Fibroblast of skin of right quadriceps (primary cell): ENCODE results near the gene ENPP1.

Experiments used
- DNase-seq: peaks from one replicate; pipeline ENCODE4 v3.0.0-alpha.2; 2013

The ENPP1 gene

DNA sequence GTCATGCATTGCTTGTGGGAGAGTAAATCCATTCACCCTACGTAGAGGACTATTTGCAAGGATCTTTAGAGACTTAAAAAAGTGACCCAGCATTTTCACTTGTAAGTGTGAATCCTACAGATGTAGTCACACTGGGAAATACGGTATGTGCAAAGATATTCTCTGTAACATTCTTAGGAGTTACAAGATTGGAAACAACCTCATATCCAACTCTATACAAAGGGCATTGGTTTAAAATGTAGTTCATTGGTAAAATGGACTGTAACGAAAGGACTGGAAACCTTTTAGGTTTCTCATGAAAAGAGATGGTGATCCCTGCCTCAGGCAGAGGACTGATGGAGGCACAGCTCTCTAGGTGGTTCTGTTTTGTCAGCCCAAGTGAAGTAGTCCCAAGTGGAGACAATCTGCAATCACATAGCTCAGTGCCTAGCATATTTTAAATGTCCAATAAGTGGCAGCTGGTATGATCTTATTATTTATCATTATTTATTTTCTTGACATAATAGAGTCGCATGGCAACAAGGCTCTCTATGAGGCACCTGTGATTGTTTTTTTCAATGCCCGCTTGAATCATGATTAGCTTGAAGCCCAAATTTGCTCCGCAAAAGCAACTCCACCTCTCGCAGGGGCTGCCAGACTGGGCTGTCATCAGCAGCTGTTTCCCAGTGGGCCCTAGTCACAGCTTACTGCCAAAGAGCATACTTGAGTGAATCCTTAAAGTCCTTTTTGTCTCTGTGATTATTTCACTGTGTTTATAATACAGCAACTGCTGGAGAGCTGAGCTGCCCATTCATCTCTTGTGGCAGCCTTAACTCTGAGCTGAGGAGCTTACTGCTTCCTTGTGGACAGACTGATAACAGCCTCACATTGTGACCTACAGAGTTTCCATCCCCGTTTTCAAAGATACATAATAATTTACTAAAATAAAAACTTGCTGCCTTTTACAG, 19.8 kb upstream of the ENPP1 start:
- no peak for DNase-seq

DNA sequence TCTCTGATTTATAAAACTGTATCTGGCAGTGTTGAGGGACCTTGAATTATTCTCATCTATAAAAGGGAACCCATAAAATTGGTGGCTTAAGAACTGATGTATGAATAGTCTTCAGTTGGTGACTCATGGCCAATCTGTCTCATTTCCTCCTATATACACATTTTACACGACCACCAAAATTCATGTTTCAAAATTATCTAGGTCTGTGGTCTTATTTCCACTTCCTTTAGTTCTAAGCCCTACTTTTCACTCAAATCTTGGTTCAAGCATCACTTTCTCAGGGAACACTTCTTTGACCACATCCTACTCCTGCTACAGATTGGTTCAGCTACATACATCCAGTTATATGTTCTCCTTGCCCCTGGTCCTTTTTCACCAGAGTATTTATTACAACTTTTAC, 18.6 kb upstream of the ENPP1 start:
- peak; percentile 45 for DNase-seq

DNA sequence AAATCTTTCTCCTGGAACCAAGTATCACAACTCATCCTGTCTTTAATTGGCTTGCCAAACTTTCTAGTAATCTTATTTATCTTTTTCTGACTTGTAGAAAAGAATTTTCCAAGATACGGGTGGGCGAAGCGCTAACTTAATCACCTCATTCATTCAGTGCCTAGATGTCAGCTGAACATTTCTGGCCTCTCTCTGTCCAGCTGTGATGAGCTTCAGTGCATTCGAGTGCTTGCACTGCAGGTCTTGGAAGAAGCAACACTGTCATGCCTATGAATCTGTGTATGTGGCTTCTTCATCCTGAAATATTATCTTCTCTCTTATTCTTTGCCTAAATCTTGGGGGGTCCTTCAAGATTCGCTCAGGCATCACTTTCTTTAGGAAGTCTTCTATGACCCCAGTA, 16.3 kb upstream of the ENPP1 start:
- DNase-seq = no peak

DNA sequence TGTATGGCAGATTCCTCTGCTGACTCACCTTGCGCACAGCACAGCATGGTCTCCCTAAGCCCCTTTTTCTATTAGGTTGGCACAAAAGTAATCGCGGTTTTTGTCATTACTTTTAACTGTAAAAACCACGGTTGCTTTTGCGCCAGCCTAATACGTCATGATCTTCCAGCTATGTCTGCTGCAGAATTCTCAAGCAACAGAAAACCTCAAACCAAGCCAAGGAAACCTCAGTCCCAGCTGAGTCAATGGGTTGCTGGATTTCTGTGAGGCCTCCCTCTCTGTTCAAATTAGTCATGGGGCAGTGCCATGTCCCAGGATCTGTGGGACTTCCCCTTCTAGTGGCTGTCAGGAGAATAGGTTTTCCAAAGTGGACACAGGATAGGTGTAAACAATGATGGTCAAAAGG, 15.7 kb upstream of the ENPP1 start:
- DNase-seq = peak; percentile 52

DNA sequence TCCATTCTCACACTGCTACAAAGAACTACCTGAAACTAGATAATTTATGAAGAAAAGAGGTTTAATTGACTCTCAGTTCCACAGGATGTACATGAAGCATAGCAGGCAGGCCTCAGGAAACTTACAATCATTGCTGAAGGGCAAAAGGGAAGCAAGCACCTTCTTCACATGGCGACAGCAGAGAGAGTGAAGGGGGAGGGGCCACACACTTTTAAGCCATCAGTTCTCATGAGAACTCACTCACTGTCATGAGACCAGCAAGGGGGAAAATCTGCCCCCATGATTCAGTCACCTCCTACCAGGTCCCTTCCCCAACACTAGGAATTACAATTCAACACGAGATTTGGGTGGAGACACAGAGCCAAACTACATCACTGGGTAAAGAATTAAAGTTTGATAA, 12.5 kb upstream of the ENPP1 start:
- no peak for DNase-seq

GRCh38 chr6:131802347-131802746, 5.5 kb upstream of the ENPP1 start:
- no peak for DNase-seq

GRCh38 chr6:131803007-131803769, 4.6 kb upstream of the ENPP1 start:
- no peak for DNase-seq

GRCh38 chr6:131804131-131804530, 3.7 kb upstream of the ENPP1 start:
- DNase-seq = no peak

GRCh38 chr6:131807321-131807643, 538 bp upstream of the ENPP1 start:
- DNase-seq = no peak

DNA sequence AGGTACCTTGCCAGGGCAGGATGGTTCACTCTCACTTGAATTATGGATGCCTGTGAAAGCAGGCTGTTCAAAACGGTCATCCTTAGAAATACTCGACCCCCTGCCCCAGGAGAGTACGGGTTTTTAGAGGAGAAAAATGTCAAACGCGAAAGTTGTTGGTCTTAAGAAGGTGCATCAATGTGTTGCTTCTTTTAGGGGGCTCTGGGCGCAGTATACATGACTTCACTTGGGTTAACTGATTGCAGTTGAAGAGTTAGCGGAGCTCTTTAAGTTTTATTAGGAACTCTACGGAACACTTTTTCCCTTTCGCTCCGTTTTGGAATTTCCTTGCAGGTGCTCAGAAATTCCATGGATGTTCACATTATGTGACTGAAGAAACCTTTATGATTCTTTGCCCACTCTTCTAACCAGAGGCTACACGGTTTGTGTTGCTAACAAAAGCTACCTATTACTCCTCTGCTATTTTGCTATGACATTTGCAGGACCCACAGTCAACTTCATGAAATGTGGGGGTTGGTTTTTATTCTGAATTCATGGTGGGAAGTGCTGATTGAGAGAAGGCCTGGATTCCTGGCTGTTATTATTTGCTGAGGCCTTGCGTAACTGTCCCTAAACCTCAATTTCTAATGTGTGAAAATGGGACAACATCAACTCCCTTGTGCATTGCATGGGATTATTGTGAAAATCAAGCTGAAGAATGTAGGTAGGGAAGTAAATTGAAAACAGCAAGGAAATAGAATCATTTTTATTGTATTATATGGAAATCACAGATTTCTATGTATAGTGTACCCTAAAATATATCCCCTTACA, 845 bp downstream of the ENPP1 start:
- DNase-seq = no peak

DNA sequence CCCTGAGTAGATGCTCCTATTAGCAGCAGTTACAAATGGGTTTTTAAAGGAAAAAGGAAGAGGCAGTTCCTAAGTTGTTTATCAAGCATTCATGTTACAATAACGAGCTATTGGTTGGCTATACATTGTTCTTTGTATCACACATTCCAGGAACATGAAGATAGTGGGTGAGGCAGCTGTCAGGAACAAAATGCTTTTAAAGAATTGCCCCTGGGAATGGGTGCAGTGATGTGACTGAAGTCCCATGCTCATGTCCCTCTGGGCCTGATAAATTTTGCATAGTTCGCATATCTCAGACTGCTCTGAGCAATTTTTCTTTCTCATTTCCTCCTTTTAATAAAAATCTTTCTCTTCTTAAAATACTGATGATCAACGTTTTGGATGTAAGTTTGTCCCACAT, 3.7 kb downstream of the ENPP1 start:
- no peak for DNase-seq

GRCh38 chr6:131813991-131814390, 6.2 kb downstream of the ENPP1 start:
- no peak for DNase-seq

DNA sequence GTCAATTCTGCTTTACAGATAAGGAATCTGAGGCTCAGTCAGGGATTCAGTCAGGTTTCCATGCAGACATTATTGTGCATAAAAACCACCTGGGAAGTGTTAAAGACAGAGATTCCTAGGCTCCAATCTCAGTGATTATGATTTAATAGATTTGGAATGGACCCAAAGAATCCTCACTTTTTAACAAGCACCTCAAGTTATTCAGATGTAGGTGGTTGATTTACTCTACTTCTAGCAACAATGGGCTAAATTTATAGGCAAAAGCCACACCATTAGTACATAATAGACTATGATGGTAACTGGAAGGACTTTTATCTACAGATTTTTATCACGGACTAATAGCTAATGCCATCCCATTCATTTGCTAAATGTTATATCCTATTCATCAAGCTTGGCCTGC, 9.0 kb downstream of the ENPP1 start:
- no peak for DNase-seq

DNA sequence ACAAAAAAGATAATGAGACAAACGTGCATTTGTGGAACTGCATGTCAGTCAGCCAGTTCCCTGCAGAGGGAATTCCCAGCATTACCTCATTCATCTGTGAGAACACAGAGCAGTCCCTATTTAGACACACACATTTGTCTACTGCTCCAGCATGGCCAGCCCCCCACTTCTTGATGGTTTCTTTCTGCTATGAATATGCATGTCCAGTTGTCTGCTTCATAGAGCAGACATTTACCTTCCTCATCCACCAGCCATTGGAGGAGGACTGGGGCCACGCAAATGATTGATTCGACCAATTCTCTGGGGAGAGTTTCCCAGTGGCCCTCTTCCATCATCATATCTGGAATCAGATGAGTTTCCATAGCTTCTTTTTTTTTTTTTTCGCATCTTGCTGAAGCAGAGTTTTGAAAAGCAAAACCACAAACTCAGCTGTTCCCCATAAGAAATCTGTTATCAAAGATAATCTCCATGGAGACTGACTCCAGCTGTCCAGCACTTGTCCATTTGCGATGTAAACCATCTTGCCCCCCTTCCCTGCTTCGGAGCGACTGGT, 11.8 kb downstream of the ENPP1 start:
- DNase-seq = peak; percentile 31

DNA sequence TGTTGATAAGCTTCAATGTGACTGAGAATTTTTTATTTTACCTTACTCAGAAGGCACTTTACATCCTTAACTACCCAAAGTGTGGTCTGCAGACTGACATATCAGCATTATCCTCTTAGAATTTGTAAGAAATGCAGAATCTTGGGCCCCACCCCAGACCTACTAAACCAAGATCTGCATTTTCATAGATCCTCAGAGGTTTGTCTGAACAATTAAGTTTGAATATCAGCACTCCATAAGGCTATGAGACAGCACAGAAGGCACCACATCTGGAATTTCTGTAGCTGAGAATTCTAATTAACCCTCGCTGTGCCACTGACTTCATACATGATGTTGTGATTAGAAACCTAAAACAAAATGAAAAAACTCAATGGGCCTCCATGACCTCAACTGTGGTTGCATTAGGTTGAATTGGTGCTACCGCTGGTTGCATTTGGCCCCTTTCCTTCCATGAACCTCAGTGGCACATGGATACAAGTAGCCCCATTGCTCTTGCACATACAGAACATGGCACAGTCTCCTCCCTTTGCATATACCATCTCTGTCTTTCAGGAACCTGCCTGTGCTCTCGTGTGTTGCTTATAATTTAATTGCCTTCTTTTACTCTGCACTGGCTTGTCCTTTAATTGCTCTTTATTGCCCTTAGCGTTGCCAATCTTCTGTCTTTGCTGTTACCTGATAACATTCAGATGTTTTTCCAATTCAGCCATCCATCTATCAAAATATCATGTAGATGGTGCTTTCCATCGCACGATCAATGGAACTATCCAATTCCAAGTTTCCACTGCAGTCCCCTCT, 13.4 kb downstream of the ENPP1 start:
- no peak for DNase-seq

DNA sequence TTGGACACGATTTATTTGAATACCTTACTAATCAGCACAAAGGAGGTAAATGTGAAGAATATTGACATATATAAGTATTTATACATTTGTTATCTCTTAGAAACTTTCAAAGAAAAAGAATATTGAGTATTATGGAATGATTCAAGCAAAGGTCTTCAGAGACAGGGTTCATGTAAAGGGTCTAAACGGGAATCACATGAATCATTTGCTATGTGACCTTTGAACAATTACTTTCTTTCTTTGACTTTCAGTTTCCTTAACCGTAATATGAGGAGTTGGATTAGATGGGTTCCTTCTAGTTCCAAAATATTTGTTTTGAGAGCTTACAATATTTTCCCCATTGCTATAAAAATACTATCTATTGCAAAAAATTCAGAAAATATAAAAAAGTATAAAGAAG, 14.3 kb downstream of the ENPP1 start:
- DNase-seq = no peak

DNA sequence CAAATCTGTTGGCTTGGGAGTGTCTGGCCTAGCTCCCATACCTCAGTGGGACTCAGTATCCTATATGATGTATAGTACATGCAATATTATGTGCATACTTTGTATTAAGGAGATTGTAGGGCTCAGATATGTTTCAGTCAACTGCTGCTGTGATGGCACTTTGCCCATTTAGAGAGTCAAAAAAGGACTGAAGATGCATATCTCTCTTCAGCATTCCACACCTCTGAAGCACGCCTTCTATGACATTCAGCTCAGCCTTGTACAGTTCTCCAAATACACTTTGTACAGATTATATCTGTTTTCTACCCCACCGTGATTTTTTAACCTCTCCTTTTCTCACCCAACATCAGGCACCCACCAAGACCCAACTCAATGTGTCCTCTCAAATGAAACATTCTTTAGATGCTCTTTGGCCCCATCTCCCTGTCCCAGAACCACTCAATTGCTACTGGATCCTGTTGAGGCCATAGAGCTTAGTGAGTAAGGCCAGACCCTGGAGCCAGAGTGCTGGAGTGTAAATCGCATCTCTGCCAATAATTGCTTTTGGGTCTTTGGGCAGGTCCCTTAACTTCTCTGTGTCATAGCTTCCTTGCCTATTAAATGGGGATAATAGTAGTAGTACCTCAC, 15.6 kb downstream of the ENPP1 start:
- peak; percentile 53 for DNase-seq

DNA sequence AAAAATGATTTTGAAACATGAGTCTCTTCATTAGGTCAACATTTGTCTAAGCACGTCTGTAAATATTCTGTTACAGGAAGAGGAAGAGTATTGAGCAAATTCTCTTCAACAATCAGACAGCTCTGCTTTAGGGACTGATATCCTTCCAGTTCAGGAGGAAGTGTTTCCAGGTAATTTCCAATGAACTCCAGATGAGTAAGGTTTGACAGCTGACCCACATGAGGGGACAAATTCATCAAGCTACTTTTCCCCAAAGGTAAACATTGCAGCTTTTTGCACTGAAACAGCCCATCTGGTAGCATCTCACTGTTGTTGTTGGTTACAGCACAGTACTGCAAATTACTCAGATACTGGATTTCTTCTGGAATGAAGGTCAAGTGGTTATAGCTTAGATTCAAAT, 18.1 kb downstream of the ENPP1 start:
- DNase-seq = no peak

GRCh38 chr6:131828080-131828479, 20.3 kb downstream of the ENPP1 start:
- peak; percentile 17 for DNase-seq

DNA sequence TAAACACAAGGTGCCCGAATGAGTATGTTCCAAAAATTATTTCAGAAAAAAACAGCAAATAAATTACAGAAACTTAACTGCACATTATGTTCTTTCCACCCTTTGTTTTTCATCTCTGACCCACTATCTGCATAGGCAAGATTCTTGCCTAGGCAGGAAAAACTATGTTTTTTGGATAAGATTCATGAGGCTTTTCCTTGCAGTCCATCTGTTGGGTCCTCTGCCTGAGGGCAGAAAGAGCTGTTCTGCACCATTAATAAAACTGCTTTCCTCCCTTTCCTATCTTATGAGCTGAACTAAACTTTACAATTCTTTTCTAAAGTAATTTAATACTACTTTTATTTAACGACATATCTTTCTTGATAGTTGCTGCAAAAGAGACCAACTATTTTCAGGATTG, 21.1 kb downstream of the ENPP1 start:
- no peak for DNase-seq

- peak; percentile 60 for DNase-seq
Observed at GRCh38 chr6:131831392-131831791, 23.6 kb downstream of the ENPP1 start.

GRCh38 chr6:131831886-131832285, 24.1 kb downstream of the ENPP1 start:
- DNase-seq = no peak
